HUES64 (cell line): Measurements from ENCODE around the gene SLC35E4.

Experiments used
- H3K27ac ChIP-seq: 2 replicates; pipeline ENCODE4 v1.7.0; 2013; ENCODE audit warnings: low read depth, low read length, inconsistent platforms
- H3K27me3 ChIP-seq: 2 replicates; pipeline ENCODE4 v1.6.1; 2013; ENCODE audit warnings: mild to moderate bottlenecking, low read length; ENCODE audit not compliant: insufficient read depth
- H3K36me3 ChIP-seq: 2 replicates; pipeline ENCODE4 v1.6.1; 2013; ENCODE audit warnings: mild to moderate bottlenecking, low read length; ENCODE audit not compliant: insufficient read depth
- H3K4me1 ChIP-seq: 2 replicates; pipeline ENCODE4 v1.6.1; 2013; ENCODE audit warnings: mild to moderate bottlenecking, low read length, moderate library complexity; ENCODE audit not compliant: insufficient read depth
- H3K4me3 ChIP-seq: 2 replicates; pipeline ENCODE4 v1.5.1; 2013; ENCODE audit warnings: mild to moderate bottlenecking, low read length, moderate library complexity
- H3K9ac ChIP-seq: 2 replicates; pipeline ENCODE4 v1.6.1; 2013; ENCODE audit warnings: mild to moderate bottlenecking, low read depth, low read length
- H3K9me3 ChIP-seq: 2 replicates; pipeline ENCODE4 v1.6.1; 2013; ENCODE audit warnings: low read depth, low read length; ENCODE audit not compliant: insufficient read depth
- WGBS: fragments of 150-250, 120-280 bp; methylation state at CpG from one replicate; pipeline ENCODE4 v1.1.7; 2013; ENCODE audit warnings: missing lambda C conversion rate; 5-methylcytosine and 5-hydroxymethylcytosine counted together

Gene SLC35E4

DNA sequence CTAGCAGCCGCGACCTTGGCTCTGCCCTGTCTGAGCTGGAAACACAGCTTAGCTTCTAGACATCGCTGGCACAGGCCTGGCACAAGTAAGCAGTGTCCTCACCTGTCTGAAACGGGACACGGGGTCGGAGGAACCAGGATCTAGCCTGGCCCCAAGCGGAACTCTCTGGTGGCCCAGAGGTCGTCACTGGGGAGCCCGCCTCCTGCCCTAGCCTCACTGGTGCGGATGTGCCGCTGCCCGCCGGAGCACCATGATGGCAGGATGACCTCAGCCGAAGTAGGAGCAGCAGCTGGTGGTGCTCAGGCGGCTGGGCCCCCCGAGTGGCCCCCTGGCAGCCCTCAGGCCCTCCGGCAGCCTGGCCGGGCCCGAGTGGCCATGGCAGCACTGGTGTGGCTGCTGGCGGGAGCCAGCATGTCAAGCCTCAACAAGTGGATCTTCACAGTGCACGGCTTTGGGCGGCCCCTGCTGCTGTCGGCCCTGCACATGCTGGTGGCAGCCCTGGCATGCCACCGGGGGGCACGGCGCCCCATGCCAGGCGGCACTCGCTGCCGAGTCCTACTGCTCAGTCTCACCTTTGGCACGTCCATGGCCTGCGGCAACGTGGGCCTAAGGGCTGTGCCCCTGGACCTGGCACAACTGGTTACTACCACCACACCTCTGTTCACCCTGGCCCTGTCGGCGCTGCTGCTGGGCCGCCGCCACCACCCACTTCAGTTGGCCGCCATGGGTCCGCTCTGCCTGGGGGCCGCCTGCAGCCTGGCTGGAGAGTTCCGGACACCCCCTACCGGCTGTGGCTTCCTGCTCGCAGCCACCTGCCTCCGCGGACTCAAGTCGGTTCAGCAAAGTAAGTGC is 871 bp downstream of the SLC35E4 start:
- peaks cover 8% of the 10 kb centered on the region for H3K27me3 ChIP-seq
- WGBS = 86% methylated on average over 45 of the region's 45 CpGs

DNA sequence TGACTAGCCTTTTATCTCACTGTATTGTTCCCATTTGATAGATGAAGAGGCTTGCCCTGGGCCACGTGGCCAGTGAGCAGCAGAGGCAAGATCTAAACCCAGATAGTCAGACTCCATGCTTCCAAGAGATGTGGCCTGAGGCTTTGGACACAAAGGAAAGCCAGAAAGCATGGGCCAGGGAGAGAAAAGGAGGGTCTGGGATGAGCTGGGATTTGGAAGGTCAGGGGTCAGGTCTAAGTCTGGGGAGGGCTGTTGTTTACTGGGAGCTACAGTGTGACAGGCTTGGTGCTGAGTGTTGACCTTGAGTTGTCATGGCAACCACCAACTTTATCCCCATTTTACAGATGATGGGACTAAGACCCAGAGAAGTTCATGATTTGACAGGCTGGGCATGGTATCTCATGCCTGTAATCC is 2.1 kb downstream of the SLC35E4 start:
- H3K9ac ChIP-seq = no peak overlapping the region
- H3K36me3 ChIP-seq = no peaks in the 10 kb centered on the region
- 91% methylated on average over 1 of the region's 1 CpG for WGBS
- no peak overlapping the region for H3K27ac ChIP-seq
- H3K27me3 ChIP-seq = peaks cover 8% of the 10 kb centered on the region
- H3K4me1 ChIP-seq = peaks cover 4% of the 10 kb centered on the region
- H3K4me3 ChIP-seq = no peak overlapping the region
- no peaks in the 10 kb centered on the region for H3K9me3 ChIP-seq

More for the DNA sequence above, 871 bp downstream of the SLC35E4 start:
- Histone ChIP-seq H3K9ac (peak overlapping the region; percentile 64; the same call in 1 of the 2 replicates), H3K4me1 (peaks cover 4% of the 10 kb centered on the region), H3K27ac (no peak overlapping the region), H3K36me3 (no peaks in the 10 kb centered on the region), H3K9me3 (no peaks in the 10 kb centered on the region), H3K4me3 (peak overlapping the region; percentile 67)

DNA sequence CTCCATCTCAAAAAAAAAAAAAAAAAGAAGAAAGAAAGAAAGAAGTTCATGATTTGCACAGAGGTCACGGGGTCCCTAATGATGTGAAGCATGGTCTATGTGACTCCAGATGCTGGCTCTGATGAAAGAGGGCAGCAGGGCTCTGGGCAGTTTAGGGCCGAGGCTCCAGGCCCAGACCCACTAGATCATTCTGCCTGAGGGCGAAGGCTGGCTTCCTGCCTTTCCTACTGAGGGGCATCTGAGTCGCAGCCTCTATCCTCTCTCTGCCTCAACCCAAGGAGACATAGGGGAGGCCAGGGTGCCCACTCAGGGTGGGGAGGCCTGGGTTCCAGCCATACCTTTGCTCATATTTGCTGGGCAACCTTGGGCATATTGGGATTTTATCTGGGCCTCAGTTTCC is 4.8 kb downstream of the SLC35E4 start:
- peaks cover 8% of the 10 kb centered on the region for H3K27me3 ChIP-seq
- no peaks in the 10 kb centered on the region for H3K36me3 ChIP-seq
- peaks cover 4% of the 10 kb centered on the region for H3K4me1 ChIP-seq
- H3K9ac ChIP-seq = no peak overlapping the region
- H3K4me3 ChIP-seq = no peak overlapping the region
- 92% methylated on average over 4 of the region's 4 CpGs for WGBS
- H3K9me3 ChIP-seq = no peaks in the 10 kb centered on the region
- no peak overlapping the region for H3K27ac ChIP-seq

DNA sequence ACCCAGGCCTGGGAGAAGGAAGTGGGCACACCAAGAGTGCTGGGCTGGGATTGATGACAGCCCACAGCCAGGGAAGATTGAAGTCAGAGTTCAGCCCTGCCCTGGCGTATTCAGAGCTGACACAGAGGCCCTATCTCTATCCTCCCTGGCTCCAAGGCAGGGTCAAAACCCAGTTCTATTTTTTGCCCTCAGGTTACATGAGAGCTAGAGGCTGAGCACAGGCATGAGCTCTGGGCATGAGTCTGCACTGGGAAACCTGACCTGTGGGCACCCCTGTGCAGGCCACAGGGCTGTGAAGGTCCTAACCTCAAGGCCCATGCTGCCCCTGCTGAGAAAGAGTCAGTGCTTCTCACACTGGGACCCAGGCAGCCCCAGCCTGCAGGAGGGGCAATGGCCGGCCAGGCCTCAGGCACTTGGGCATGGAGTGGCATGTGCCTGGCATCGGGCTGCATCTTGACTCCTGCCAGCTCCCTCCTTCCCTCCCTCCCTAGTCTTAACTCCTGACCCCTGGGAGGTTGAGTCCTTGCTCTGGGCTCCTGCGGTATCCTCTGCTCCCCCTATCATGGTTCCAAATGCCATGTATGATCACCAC is 5.4 kb downstream of the SLC35E4 start:
- Histone ChIP-seq H3K9ac (no peak overlapping the region), H3K4me1 (peaks cover 4% of the 10 kb centered on the region), H3K27ac (no peak overlapping the region), H3K36me3 (no peaks in the 10 kb centered on the region), H3K4me3 (no peak overlapping the region), H3K9me3 (no peaks in the 10 kb centered on the region), H3K27me3 (peaks cover 7% of the 10 kb centered on the region)
- 95% methylated on average over 4 of the region's 4 CpGs for WGBS

DNA sequence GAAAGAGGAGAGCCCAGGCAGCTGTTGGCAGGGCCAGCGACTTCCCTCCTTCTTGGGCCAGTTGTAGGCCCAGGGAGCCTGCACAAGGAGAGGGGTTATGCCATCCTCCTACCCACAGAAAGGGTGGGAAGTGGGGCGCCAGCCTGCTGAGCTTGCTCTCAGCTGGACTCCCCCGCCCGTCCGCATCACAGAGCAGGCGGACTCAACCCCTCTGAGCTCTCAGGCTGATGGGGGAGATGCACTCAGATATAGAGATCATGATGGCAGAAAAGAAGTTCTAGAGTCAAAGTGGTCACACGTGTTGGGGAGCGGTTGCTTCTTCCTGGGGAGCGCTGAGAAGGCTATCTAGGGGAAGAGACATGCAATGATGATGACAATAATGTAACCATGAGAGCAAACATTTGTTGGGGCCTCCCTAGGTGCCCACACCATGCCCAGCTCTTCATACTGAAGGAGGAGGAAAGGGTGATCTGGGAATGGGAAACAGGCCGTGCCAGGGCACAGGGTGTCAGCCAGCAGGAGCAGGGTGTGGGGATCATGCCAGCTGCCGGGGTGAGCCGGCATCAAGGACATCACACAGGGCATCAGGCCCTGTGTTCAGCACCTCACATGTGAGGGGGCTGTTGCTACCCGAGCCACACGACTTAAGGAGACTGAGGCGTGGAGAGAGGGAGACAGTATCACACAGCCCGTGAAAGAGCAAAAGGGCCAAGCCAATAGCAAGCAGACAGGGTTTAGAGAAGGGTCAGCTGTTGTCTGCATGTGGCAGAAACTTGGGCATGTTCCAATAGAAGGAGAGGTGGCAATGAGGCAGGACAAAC is 7.7 kb downstream of the SLC35E4 start:
- no peaks in the 10 kb centered on the region for H3K27me3 ChIP-seq
- H3K27ac ChIP-seq = no peak overlapping the region
- H3K36me3 ChIP-seq = no peaks in the 10 kb centered on the region
- no peaks in the 10 kb centered on the region for H3K4me1 ChIP-seq
- H3K4me3 ChIP-seq = no peak overlapping the region
- H3K9me3 ChIP-seq = no peaks in the 10 kb centered on the region
- WGBS = 90% methylated on average over 16 of the region's 16 CpGs
- H3K9ac ChIP-seq = no peak overlapping the region

DNA sequence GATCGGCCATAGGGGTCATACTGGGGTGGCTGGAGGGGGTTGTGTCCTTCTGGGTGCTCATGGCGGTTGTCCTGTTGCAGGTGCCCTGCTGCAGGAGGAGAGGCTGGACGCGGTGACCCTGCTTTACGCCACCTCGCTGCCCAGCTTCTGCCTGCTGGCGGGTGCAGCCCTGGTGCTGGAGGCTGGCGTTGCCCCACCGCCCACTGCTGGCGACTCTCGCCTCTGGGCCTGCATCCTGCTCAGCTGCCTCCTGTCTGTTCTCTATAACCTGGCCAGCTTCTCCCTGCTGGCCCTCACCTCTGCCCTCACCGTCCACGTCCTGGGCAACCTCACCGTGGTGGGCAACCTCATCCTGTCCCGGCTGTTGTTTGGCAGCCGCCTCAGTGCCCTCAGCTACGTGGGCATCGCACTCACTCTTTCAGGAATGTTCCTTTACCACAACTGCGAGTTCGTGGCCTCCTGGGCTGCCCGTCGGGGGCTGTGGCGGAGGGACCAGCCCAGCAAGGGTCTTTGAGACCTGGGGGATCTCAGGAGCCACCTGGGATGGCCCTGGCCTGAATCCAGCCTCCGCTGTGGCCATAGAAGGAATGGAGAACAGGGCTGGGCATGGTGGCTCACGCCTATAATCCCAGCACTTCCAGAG is 11.1 kb downstream of the SLC35E4 start:
- Histone ChIP-seq H3K27ac (no peak overlapping the region), H3K4me1 (no peaks in the 10 kb centered on the region), H3K4me3 (no peak overlapping the region), H3K9me3 (no peaks in the 10 kb centered on the region), H3K27me3 (no peaks in the 10 kb centered on the region), H3K9ac (no peak overlapping the region), H3K36me3 (no peaks in the 10 kb centered on the region)
- 95% methylated on average over 25 of the region's 25 CpGs for WGBS

DNA sequence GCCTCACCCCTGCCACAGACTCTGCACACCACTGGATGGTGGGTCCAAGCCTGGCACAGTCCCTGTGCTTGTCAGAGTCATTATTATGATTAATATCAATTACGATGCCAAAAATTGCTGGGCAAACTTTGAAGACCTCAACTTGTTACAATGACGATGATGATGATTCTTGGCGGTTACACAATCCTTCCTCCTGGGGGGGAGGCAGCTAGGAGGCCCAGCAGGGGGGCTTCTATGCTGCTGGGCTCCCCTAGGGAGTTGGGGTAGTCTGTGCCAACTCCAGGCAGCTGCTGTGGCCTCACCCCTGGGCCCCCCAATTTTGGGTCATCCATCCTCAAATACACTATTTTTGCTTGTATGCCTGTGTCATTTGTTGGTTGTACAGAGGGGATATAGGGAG is 12.0 kb downstream of the SLC35E4 start:
- Histone ChIP-seq H3K36me3 (no peaks in the 10 kb centered on the region), H3K27ac (no peak overlapping the region), H3K4me1 (no peaks in the 10 kb centered on the region), H3K4me3 (no peak overlapping the region), H3K9me3 (no peaks in the 10 kb centered on the region), H3K9ac (no peak overlapping the region), H3K27me3 (no peaks in the 10 kb centered on the region)
- WGBS = 97% methylated on average over 3 of the region's 3 CpGs

DNA sequence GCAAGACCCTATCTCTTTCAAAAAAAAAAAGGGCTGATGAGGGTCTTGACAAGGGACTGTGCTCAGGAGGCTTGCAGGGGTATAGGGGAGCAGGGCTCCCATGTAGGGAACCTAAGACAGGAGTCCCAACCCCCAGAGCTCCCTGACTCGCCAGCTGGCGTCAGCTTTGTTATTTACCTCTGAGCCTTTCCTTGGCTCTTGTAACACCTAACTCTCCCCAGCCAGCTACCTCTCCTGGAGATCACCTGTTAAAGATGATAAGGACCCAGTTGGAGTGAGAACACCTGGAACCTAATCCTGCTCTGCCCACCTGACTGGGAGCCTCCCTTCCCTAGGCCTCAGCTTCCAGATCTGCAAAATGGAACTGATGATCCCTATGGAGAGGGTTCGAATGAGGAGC is 13.2 kb downstream of the SLC35E4 start:
- no peaks in the 10 kb centered on the region for H3K36me3 ChIP-seq
- H3K4me1 ChIP-seq = no peaks in the 10 kb centered on the region
- H3K27ac ChIP-seq = no peak overlapping the region
- H3K4me3 ChIP-seq = no peak overlapping the region
- no peaks in the 10 kb centered on the region for H3K9me3 ChIP-seq
- WGBS = 92% methylated on average over 3 of the region's 3 CpGs
- H3K27me3 ChIP-seq = no peaks in the 10 kb centered on the region
- no peak overlapping the region for H3K9ac ChIP-seq

DNA sequence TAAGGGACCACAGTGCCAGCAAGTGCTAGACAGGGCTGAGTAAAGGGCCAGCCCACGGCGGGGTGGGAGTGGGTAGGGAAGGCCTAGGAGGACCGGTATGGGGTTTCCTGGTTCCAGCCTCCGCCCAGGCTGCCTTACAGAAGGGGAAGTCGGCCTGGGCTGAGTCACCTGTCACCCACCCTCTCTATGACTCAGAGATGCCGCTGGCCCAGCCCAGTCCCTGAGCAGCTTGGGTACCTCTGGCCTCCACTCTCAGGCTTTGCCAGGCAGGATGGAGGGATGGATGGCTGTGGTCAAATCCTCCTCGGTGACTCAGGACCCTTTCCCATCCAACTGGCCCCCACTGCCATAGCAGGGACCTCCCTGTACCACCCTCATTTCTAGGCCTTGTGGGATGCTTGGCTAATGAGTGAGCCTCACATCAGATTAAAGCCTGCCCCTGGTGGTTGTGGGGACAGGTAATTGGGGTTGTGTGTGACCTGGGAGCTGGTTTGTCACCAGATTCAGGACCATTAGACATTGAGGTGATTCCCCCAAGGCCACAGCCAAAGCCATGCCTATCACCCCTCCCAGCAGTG is 13.9 kb downstream of the SLC35E4 start:
- no peaks in the 10 kb centered on the region for H3K36me3 ChIP-seq
- H3K27ac ChIP-seq = no peak overlapping the region
- H3K4me3 ChIP-seq = no peak overlapping the region
- H3K9ac ChIP-seq = no peak overlapping the region
- H3K4me1 ChIP-seq = no peaks in the 10 kb centered on the region
- H3K9me3 ChIP-seq = no peaks in the 10 kb centered on the region
- 64% methylated on average over 7 of the region's 7 CpGs for WGBS
- no peaks in the 10 kb centered on the region for H3K27me3 ChIP-seq

DNA sequence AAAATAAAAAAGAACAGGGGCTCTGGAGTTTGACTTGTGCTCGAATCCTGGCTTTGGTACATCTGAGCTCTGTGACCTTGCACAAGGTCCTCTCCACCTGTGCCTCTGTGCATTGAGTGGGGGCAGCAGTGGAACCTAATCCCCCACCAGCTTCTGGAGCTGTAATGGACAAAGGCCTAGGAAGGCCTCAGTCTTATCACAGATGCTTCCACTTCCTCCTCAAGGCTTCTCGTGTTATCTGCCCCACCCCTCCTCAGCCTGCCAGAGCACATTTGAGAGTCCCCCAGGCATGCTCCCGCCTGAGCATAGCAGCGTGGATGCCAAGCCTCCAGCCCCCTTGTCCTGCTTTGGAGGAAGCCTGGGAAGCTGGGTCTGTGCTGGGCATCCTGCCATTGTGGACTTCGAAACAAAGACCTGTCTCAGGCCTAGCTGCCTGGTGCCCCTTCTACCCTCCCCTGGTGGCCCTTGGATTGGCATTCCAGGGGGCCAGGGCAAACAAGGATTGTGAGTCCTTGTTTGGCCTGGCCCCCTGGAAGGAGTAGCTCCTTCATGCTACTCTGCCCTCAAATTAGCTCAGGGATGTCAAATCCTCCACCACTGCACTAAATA is 15.0 kb downstream of the SLC35E4 start:
- 86% methylated on average over 5 of the region's 5 CpGs for WGBS
- Histone ChIP-seq H3K9ac (no peak overlapping the region), H3K4me3 (no peak overlapping the region)

More for the DNA sequence above, 15.0 kb downstream of the SLC35E4 start:
- Histone ChIP-seq H3K9me3 (no peaks in the 10 kb centered on the region), H3K36me3 (no peaks in the 10 kb centered on the region), H3K4me1 (no peaks in the 10 kb centered on the region), H3K27me3 (no peaks in the 10 kb centered on the region), H3K27ac (no peak overlapping the region)
